ENCODE data around the gene DNAH10. TPM values are rescaled to one million over a fixed set of nuclear protein-coding genes. Genes with fewer than 3 reads are reported as not detected.
A peak's percentile ranks its signal among the peaks of the same experiment; 100 is the strongest.

The DNAH10 gene
- total and polyA plus RNA-seq, 2 of the 13 experiments (the other 11 are each of a cell fraction or from before 2014, with no cell fraction given): 0.01 to 0.02 TPM

DNA sequence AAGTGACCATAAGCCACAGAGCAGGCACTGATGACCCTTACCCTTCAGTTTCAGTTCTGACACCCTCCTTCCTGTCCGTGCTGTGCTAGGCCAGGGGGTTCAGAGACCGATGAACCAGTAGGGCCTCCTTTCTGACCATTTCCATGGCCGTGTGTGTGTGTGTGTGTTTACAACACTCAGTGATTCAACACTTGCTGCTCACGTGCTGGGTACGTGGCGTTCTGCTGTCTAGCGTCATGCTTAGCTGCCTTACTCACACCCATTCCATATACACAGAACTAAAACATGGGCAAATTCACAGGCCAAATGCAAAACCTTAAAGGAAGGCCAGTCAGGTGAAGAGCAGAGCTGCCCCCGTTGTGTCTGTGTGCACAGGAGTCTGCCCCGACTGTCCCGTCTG is 67.5 kb downstream of the DNAH10 start (continued):
- peak; percentile 63; the same call in 1 of the 2 replicates for TF ChIP-seq ZNF317 (CRISPR knock-in tag; IDR thresholded peaks at IDR 0.05)
- TF ChIP-seq, protein P1, sequence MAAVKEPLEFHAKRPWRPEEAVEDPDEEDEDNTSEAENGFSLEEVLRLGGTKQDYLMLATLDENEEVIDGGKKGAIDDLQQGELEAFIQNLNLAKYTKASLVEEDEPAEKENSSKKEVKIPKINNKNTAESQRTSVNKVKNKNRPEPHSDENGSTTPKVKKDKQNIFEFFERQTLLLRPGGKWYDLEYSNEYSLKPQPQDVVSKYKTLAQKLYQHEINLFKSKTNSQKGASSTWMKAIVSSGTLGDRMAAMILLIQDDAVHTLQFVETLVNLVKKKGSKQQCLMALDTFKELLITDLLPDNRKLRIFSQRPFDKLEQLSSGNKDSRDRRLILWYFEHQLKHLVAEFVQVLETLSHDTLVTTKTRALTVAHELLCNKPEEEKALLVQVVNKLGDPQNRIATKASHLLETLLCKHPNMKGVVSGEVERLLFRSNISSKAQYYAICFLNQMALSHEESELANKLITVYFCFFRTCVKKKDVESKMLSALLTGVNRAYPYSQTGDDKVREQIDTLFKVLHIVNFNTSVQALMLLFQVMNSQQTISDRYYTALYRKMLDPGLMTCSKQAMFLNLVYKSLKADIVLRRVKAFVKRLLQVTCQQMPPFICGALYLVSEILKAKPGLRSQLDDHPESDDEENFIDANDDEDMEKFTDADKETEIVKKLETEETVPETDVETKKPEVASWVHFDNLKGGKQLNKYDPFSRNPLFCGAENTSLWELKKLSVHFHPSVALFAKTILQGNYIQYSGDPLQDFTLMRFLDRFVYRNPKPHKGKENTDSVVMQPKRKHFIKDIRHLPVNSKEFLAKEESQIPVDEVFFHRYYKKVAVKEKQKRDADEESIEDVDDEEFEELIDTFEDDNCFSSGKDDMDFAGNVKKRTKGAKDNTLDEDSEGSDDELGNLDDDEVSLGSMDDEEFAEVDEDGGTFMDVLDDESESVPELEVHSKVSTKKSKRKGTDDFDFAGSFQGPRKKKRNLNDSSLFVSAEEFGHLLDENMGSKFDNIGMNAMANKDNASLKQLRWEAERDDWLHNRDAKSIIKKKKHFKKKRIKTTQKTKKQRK (IDR thresholded peaks at IDR 0.05; ENCODE audit: low read length): no peak
- TF ChIP-seq SOX13 (IDR thresholded peaks at IDR 0.05): no peak
- TF ChIP-seq SOX13 (CRISPR knock-in tag; conservative IDR thresholded peaks at IDR 0.05 in 1 of 2, IDR thresholded peaks at IDR 0.05 in 1 of 2): peak in 1 of 2 experiments; percentile 47; a peak in 1 of 4 replicates
- peak; percentile 59; the same call in 1 of the 2 replicates for TF ChIP-seq ZNF607 (CRISPR knock-in tag; IDR thresholded peaks at IDR 0.05; ENCODE audit: borderline replicate concordance)
- TF ChIP-seq SAP130 (CRISPR knock-in tag; IDR thresholded peaks at IDR 0.05; ENCODE audit: low read depth): peak; percentile 76
- TF ChIP-seq ARID4A (CRISPR knock-in tag; IDR thresholded peaks at IDR 0.05; ENCODE audit: borderline replicate concordance): peak; percentile 52; the same call in 1 of the 2 replicates
- TF ChIP-seq, protein P2, sequence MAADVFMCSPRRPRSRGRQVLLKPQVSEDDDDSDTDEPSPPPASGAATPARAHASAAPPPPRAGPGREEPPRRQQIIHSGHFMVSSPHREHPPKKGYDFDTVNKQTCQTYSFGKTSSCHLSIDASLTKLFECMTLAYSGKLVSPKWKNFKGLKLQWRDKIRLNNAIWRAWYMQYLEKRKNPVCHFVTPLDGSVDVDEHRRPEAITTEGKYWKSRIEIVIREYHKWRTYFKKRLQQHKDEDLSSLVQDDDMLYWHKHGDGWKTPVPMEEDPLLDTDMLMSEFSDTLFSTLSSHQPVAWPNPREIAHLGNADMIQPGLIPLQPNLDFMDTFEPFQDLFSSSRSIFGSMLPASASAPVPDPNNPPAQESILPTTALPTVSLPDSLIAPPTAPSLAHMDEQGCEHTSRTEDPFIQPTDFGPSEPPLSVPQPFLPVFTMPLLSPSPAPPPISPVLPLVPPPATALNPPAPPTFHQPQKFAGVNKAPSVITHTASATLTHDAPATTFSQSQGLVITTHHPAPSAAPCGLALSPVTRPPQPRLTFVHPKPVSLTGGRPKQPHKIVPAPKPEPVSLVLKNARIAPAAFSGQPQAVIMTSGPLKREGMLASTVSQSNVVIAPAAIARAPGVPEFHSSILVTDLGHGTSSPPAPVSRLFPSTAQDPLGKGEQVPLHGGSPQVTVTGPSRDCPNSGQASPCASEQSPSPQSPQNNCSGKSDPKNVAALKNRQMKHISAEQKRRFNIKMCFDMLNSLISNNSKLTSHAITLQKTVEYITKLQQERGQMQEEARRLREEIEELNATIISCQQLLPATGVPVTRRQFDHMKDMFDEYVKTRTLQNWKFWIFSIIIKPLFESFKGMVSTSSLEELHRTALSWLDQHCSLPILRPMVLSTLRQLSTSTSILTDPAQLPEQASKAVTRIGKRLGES (CRISPR knock-in tag; IDR thresholded peaks at IDR 0.05; ENCODE audit: borderline replicate concordance): peak; percentile 92
- TF ChIP-seq KLF12 (CRISPR knock-in tag; IDR thresholded peaks at IDR 0.05; ENCODE audit: borderline replicate concordance): no peak
- TF ChIP-seq, protein P3, sequence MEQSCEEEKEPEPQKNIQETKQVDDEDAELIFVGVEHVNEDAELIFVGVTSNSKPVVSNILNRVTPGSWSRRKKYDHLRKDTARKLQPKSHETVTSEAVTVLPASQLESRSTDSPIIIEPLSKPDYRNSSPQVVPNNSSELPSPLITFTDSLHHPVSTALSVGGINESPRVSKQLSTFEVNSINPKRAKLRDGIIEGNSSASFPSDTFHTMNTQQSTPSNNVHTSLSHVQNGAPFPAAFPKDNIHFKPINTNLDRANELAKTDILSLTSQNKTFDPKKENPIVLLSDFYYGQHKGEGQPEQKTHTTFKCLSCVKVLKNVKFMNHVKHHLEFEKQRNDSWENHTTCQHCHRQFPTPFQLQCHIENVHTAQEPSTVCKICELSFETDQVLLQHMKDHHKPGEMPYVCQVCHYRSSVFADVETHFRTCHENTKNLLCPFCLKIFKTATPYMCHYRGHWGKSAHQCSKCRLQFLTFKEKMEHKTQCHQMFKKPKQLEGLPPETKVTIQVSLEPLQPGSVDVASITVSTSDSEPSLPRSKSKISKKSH (CRISPR knock-in tag; IDR thresholded peaks at IDR 0.05; ENCODE audit: borderline replicate concordance): no peak
- TF ChIP-seq, protein P4, sequence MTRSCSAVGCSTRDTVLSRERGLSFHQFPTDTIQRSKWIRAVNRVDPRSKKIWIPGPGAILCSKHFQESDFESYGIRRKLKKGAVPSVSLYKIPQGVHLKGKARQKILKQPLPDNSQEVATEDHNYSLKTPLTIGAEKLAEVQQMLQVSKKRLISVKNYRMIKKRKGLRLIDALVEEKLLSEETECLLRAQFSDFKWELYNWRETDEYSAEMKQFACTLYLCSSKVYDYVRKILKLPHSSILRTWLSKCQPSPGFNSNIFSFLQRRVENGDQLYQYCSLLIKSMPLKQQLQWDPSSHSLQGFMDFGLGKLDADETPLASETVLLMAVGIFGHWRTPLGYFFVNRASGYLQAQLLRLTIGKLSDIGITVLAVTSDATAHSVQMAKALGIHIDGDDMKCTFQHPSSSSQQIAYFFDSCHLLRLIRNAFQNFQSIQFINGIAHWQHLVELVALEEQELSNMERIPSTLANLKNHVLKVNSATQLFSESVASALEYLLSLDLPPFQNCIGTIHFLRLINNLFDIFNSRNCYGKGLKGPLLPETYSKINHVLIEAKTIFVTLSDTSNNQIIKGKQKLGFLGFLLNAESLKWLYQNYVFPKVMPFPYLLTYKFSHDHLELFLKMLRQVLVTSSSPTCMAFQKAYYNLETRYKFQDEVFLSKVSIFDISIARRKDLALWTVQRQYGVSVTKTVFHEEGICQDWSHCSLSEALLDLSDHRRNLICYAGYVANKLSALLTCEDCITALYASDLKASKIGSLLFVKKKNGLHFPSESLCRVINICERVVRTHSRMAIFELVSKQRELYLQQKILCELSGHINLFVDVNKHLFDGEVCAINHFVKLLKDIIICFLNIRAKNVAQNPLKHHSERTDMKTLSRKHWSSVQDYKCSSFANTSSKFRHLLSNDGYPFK (CRISPR knock-in tag; IDR thresholded peaks at IDR 0.05; ENCODE audit: borderline replicate concordance): peak; percentile 36; the same call in 1 of the 2 replicates
